ENCODE data around the gene MAPKAP1.

The MAPKAP1 gene

GRCh38 chr9:125472926-125473701 is 233.9 kb downstream of the MAPKAP1 start:
- peak; percentile 47 for DNase-seq

- DNase-seq, result no peak
Measured at GRCh38 chr9:125472562-125472925, 234.5 kb downstream of the MAPKAP1 start.

GRCh38 chr9:125470767-125471580 is 236.0 kb downstream of the MAPKAP1 start:
- no peak for DNase-seq

GRCh38 chr9:125470189-125470588 is 236.8 kb downstream of the MAPKAP1 start:
- DNase-seq, result no peak

- no peak for DNase-seq
Measured at GRCh38 chr9:125468646-125469045, 238.4 kb downstream of the MAPKAP1 start.

- DNase-seq, result no peak
Measured at GRCh38 chr9:125467116-125467740, 239.8 kb downstream of the MAPKAP1 start.

- no peak for DNase-seq
Measured at GRCh38 chr9:125466411-125466810, 240.6 kb downstream of the MAPKAP1 start.

GRCh38 chr9:125464591-125465385 is 242.2 kb downstream of the MAPKAP1 start:
- no peak for DNase-seq

- DNase-seq, result no peak
Measured at GRCh38 chr9:125463926-125464325, 243.1 kb downstream of the MAPKAP1 start.

- DNase-seq, result peak; percentile 60
Measured at GRCh38 chr9:125462861-125463291, 244.1 kb downstream of the MAPKAP1 start.

GRCh38 chr9:125461636-125462190 is 245.3 kb downstream of the MAPKAP1 start:
- no peak for DNase-seq

- peak; percentile 73 for DNase-seq
Measured at GRCh38 chr9:125460883-125461635, 245.9 kb downstream of the MAPKAP1 start.

GRCh38 chr9:125460346-125460745 is 246.7 kb downstream of the MAPKAP1 start:
- no peak for DNase-seq

- no peak for DNase-seq
Measured at GRCh38 chr9:125457357-125457756, 249.7 kb downstream of the MAPKAP1 start.

GRCh38 chr9:125455876-125456275 is 251.1 kb downstream of the MAPKAP1 start:
- DNase-seq, result no peak

- no peak for DNase-seq
Measured at GRCh38 chr9:125455132-125455531, 251.9 kb downstream of the MAPKAP1 start.

GRCh38 chr9:125447202-125447802 is 259.7 kb downstream of the MAPKAP1 start:
- no peak for DNase-seq

GRCh38 chr9:125446561-125447094 is 260.4 kb downstream of the MAPKAP1 start:
- no peak for DNase-seq

GRCh38 chr9:125444956-125445506 is 262.0 kb downstream of the MAPKAP1 start:
- no peak for DNase-seq

- no peak for DNase-seq
Measured at GRCh38 chr9:125444166-125444565, 262.8 kb downstream of the MAPKAP1 start.

- no peak for DNase-seq
Measured at GRCh38 chr9:125443367-125443766, 263.6 kb downstream of the MAPKAP1 start.

Measured in retina (tissue), 1 donor.